ENCODE data around the gene TTBK1.

TTBK1 gene

DNA sequence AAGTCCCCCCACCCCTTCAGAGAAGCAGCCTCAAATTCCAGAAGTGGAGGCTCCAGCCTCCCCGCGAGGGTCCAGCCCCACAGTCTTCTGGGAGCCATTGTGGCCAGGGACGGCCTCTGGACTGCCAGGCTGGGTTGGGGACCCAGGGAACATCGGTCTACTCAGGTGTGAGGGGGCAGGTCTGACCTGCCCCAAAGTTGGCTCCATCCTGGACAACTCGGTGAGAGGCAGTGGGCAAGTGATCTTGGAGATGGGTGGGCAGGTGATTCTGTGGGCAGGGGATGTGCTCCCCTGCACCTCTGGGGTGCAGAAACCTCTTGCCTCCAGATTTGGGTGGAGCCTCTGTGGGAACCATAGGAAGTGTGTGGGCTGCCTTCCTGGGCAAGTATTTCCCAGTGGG is 42.6 kb downstream of the TTBK1 start:
- FAIRE-seq (no peak), DNase-seq (ENCODE audit: insufficient read length) (no peak)
- no peak for TF ChIP-seq TAF1 (IDR thresholded peaks at IDR 0.05; ENCODE audit: borderline replicate concordance, low read depth, low read length)
- TF ChIP-seq POLR2A (IDR thresholded peaks at IDR 0.05; ENCODE audit: low read depth, low read length), result no peak
- no peak for TF ChIP-seq POLR2AphosphoS5 (IDR thresholded peaks at IDR 0.05; ENCODE audit: low read depth, low read length)

DNA sequence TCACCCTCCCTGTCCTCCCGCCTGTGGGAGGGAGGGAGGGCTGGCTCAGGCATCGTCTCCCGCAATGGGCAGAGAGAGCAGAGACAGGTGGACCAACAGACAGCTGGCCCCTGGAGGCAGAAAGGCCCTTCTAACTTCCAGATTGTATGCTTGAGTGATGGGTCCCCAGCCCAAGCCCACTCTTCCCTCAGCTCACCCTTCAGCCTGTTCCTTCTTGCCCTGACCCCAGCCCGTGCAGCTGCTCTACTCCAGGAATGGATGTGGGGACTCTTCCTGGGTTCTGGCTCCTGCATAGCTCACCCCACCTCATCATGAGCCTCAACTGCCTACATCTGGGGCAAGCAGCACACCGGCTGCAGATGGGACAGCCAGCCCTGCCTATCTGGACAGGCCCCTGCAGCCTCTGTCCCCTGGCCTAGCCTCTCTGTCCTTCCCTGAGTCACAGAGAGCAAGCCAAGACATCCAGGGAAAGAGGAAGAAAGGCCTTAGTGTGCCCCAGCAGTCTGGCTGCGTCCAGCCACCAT is 43.2 kb downstream of the TTBK1 start:
- FAIRE-seq, result no peak
- TF ChIP-seq POLR2AphosphoS5 (IDR thresholded peaks at IDR 0.05; ENCODE audit: low read depth, low read length) (no peak), POLR2A (IDR thresholded peaks at IDR 0.05; ENCODE audit: low read depth, low read length) (no peak), TAF1 (IDR thresholded peaks at IDR 0.05; ENCODE audit: borderline replicate concordance, low read depth, low read length) (no peak)

DNA sequence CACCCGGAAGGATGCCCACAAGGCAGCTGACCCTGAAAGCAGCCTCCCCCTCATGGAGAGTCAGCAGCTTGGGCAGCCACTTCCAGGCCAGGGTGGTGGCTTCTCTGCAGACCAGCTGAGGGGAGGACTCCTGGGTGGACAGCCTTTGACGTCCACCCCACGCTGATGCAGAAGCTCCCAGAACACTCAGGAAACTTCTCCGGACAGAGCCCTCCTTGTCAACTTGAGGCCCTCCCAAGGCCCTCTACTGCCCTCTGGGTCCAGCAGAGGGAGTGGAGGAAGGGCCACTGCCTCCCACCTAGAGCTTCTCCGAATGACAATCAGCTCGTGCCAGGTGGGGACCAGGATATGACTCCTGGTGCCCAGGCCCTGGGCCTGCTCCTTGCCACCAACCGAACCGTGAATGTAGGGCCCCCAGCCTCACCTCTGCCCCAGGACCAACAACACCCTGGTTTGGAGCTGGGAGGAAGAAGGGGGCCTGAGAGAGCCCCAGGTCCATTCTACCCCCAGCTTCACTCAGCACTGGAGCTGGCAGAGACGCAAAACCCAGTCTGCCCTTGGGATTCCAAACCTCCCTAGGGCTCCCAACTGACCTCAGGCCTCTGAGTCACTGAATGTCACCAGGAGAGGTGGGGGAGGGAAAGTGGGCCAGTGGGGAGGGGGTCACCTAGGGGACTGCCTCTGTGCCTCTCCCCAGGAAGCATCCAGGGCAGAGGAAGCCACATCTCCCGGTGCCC is 43.9 kb downstream of the TTBK1 start:
- TF ChIP-seq POLR2AphosphoS5 (IDR thresholded peaks at IDR 0.05; ENCODE audit: low read depth, low read length), result no peak
- FAIRE-seq (no peak), DNase-seq (ENCODE audit: insufficient read length) (no peak)

More for the DNA sequence above, 43.2 kb downstream of the TTBK1 start:
- DNase-seq (ENCODE audit: insufficient read length), result no peak

DNA sequence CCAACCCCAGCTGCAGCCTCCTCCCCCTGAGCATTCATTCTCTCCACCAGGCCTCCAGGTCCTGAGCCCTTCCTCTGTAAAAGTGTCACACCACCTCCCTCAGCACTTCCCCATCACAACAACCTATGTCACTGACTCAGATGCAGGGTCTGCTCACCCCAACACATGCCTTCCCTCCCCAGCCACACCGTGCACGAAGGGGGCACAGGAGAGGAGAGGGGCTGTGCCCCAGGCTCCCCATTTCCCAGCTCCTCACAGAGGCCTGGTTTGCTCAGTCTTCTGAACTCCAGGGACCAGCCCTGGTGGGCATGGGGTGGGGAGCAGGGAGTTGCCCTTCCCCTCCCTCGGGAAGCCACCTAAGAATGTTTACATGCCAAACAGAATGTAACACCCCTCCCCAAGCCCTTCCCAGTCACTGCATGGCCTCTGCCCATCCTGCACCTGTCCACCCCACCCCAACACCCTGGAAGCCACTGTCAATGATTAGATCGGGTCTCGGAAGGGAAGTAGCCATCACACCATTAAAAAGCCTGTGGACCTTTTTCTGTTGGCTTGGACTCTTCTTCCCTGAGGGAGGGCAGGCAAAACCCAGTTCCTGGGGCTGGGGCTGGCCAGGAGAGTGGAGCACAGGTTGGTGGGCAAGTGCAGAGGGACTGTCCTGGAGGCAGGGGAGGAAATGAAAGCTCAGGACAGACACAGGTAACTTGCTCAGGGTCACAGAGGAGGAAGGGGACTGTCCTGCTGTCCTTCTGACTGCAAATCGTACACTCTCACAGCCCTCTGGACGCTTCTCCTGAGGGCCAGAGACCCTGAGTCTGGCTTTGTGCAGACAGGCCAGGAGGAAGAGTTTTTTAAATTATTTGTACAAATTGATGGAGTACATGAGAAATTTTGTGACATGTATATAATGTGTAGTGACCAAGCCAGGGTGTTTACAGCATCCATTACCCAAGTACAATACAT is 44.7 kb downstream of the TTBK1 start:
- FAIRE-seq, result no peak
- no peak for DNase-seq (ENCODE audit: insufficient read length)
- TF ChIP-seq POLR2A (IDR thresholded peaks at IDR 0.05; ENCODE audit: low read depth, low read length) (no peak), POLR2AphosphoS5 (IDR thresholded peaks at IDR 0.05; ENCODE audit: low read depth, low read length) (no peak), TAF1 (IDR thresholded peaks at IDR 0.05; ENCODE audit: borderline replicate concordance, low read depth, low read length) (no peak)

DNA sequence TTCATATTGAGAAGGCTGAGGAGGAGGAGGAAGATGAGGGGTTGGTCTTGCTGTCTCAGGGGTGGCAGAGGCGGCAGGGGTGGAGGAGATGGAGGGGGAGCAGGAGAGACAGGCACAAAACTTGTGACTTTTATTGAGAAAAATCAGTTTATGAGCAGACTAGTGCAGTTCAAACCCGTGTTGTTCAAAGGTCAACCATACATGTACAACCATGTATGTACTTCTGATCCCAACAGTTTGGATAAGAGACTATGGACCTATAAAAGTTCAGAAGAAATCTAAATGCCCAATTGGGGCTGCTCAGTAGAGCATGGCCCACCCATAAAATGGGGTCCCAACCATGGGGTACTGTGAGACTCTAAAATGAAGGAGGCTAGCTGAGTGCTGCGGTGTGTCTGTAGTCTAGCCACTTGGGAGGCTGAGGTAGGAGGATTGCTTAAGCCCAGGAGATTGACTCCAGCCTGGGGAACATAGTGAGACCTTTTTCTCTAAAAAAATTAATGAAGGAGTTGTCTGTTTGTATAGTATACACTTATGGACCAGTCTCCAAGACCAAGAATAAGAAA is 47.1 kb downstream of the TTBK1 start:
- FAIRE-seq (no peak), DNase-seq (ENCODE audit: insufficient read length) (no peak)
- TF ChIP-seq TAF1 (IDR thresholded peaks at IDR 0.05; ENCODE audit: borderline replicate concordance, low read depth, low read length) (no peak), POLR2A (IDR thresholded peaks at IDR 0.05; ENCODE audit: low read depth, low read length) (no peak), POLR2AphosphoS5 (IDR thresholded peaks at IDR 0.05; ENCODE audit: low read depth, low read length) (no peak)

DNA sequence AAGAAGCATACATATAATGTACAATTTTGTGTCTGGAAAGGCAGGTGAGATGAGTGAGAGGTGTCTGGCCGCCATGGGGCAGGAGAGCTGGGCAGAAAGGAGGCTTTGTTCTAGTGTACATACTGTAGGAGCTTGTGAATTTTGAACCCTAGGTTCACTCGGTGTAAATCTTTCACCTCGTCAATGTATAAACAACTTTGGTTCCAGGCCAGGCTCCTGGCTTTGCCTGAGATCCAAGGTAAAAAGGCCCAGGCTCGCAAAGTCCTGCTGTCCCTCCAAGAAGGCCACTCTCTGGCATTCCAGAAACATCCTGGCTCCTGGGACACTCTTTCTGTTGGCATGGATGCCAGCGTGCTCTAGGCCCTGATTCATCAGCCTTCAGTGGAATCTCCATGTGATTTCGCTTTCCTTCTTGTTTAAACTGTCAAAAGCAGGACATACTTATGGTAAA is 47.6 kb downstream of the TTBK1 start:
- TF ChIP-seq TAF1 (IDR thresholded peaks at IDR 0.05; ENCODE audit: borderline replicate concordance, low read depth, low read length) (no peak), POLR2A (IDR thresholded peaks at IDR 0.05; ENCODE audit: low read depth, low read length) (no peak)
- FAIRE-seq (no peak), DNase-seq (ENCODE audit: insufficient read length) (no peak)

DNA sequence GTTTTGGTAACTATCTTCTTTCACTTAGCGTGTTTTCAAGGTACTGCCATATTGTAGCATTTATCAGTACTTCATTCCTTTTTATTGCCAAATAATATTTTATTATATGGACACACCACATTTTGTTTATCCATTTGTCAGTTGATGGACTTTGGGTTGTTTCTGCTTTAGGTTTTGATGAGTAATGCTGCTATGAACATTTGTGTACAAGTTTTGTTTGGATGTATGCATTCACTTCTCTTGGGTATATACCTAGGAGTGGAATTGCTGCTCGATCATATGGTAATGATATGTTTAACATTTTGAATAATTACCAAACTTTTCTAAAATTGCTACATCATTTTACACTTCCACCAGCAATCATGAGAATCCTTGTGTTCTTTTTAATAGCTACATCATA is 48.4 kb downstream of the TTBK1 start:
- TF ChIP-seq TAF1 (IDR thresholded peaks at IDR 0.05; ENCODE audit: borderline replicate concordance, low read depth, low read length), result no peak
- TF ChIP-seq POLR2A (IDR thresholded peaks at IDR 0.05; ENCODE audit: low read depth, low read length), result no peak
- TF ChIP-seq POLR2AphosphoS5 (IDR thresholded peaks at IDR 0.05; ENCODE audit: low read depth, low read length), result no peak
- no peak for DNase-seq (ENCODE audit: insufficient read length)

DNA sequence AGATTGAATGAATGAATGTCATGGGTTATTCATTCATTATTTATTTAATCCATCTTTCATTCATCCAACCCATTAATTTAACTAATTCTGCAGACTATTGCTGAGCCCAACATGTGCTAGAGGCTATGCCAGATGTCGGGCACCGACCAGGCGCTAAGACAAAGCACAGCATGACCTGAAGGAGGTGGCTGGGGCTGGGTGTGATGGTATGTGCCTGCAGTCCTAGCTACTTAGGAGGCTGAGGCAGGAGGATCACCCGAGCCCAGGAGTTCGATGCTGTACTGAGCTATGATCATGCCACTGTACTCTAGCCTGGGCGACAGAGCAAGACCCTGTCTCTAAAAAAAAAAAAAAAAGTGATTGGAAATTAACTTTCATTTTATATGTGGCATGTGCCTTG is 49.1 kb downstream of the TTBK1 start:
- no peak for TF ChIP-seq POLR2AphosphoS5 (IDR thresholded peaks at IDR 0.05; ENCODE audit: low read depth, low read length)
- TF ChIP-seq POLR2A (IDR thresholded peaks at IDR 0.05; ENCODE audit: low read depth, low read length), result no peak
- TF ChIP-seq TAF1 (IDR thresholded peaks at IDR 0.05; ENCODE audit: borderline replicate concordance, low read depth, low read length), result no peak
- FAIRE-seq (no peak), DNase-seq (ENCODE audit: insufficient read length) (no peak)

More for the DNA sequence above, 48.4 kb downstream of the TTBK1 start:
- no peak for FAIRE-seq

DNA sequence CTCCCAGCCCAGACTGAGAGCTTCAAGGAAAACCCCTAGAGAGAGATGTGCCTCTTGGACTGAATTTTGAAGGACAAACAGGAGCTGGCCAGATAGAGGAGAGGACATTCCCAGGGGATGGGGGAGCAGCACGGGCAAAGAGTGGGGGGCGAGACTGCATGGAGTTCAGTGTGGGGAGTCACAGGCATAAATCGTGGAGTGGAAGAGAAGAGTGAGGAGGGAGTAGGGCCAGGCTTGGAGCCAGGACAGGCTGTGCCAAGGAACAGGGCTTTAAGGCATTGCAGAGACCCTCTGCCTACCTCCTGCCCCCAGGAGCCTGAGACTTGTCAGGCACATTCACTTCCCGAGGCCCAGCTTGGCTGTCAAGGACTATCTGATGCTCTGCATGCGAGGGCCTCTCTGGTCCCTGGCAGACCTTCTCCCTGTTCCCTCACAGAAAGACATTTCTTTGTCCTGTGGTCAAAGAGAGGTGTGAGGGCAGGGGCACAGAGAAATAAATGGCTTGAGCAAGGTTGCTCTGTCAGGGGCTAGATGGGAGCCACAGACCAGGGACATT is 49.6 kb downstream of the TTBK1 start:
- TF ChIP-seq TAF1 (IDR thresholded peaks at IDR 0.05; ENCODE audit: borderline replicate concordance, low read depth, low read length) (no peak), POLR2AphosphoS5 (IDR thresholded peaks at IDR 0.05; ENCODE audit: low read depth, low read length) (no peak), POLR2A (IDR thresholded peaks at IDR 0.05; ENCODE audit: low read depth, low read length) (no peak)
- no peak for DNase-seq (ENCODE audit: insufficient read length)
- FAIRE-seq, result no peak

DNA sequence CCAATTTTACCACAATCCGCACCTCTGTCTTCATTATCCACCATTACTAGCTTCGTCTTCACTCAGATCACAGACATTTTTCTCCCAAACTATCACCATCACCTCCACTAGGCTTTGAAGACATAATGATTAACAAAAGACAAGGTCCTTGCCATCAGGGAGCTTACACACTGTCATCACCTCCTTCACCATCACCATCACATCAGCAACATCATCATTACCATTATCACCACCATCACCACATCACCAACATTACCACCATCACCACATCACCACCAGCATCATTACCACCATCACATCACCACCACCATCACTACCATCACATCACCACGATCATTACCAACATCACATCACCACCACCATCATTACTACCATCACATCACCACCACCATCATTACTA is 50.4 kb downstream of the TTBK1 start:
- TF ChIP-seq TAF1 (IDR thresholded peaks at IDR 0.05; ENCODE audit: borderline replicate concordance, low read depth, low read length) (no peak), POLR2A (IDR thresholded peaks at IDR 0.05; ENCODE audit: low read depth, low read length) (no peak)
- FAIRE-seq (no peak), DNase-seq (ENCODE audit: insufficient read length) (no peak)

DNA sequence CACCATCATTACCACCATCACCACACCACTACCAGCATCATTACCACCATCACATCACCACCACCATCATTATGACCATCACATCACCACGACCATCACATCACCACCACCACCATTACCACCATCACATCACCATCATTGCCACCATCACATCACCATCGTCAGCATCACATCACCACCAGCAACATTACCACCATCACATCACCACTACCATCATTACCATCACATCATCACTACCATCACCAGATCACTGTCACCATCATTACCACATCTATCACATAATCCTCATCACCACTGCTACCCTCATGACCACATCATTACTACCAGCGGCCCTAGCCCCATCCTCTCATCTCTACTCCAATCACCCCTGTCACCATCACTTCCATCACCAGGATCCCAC is 51.3 kb downstream of the TTBK1 start:
- DNase-seq (ENCODE audit: insufficient read length), result no peak
- no peak for FAIRE-seq
- no peak for TF ChIP-seq POLR2AphosphoS5 (IDR thresholded peaks at IDR 0.05; ENCODE audit: low read depth, low read length)
- TF ChIP-seq TAF1 (IDR thresholded peaks at IDR 0.05; ENCODE audit: borderline replicate concordance, low read depth, low read length), result no peak
- no peak for TF ChIP-seq POLR2A (IDR thresholded peaks at IDR 0.05; ENCODE audit: low read depth, low read length)

Data from GM12892 (cell line).